H9 (cell line): ENCODE measurements around the gene ZNF423. TPM values are rescaled to one million over a fixed set of nuclear protein-coding genes. Genes with fewer than 3 reads are reported as not detected.

Source experiments
- DNase-seq: peaks from one replicate; pipeline ENCODE4 v3.0.0-alpha.2; 2017
- H2AFZ ChIP-seq: one replicate; pipeline ENCODE4 v1.6.1; 2013; ENCODE audit warnings: mild to moderate bottlenecking, low read length, control low read depth, moderate library complexity
- H2AK5ac ChIP-seq: 2 replicates; pipeline ENCODE4 v1.6.1; 2013; ENCODE audit warnings: low read length, control low read depth, mixed read lengths; ENCODE audit not compliant: insufficient read length
- H2BK120ac ChIP-seq: one replicate; pipeline ENCODE4 v1.6.1; 2013; ENCODE audit warnings: low read depth, mild to moderate bottlenecking, low read length, control low read depth, inconsistent platforms; ENCODE audit not compliant: poor library complexity, severe bottlenecking
- H2BK12ac ChIP-seq: 2 replicates; pipeline ENCODE4 v1.6.1; 2013; ENCODE audit warnings: low read length, control low read depth, mixed read lengths, low read depth; ENCODE audit not compliant: insufficient read length
- H2BK15ac ChIP-seq: 2 replicates; pipeline ENCODE4 v1.6.1; 2013; ENCODE audit warnings: low read depth, low read length, control low read depth
- H2BK20ac ChIP-seq: one replicate; pipeline ENCODE4 v1.6.1; 2013; ENCODE audit warnings: low read depth, mild to moderate bottlenecking, low read length, control low read depth, inconsistent platforms; ENCODE audit not compliant: poor library complexity, severe bottlenecking
- H2BK5ac ChIP-seq: 2 replicates; pipeline ENCODE4 v1.6.1; 2013; ENCODE audit warnings: low read length, control low read depth, mixed read lengths; ENCODE audit not compliant: insufficient read length
- H3K14ac ChIP-seq: 2 replicates; pipeline ENCODE4 v1.6.1; 2013; ENCODE audit warnings: low read length, control low read depth; ENCODE audit not compliant: insufficient read depth
- H3K18ac ChIP-seq: 2 replicates; pipeline ENCODE4 v1.6.1; 2013; ENCODE audit warnings: low read depth, mild to moderate bottlenecking, mixed read lengths, low read length, control low read depth; ENCODE audit not compliant: insufficient read length
- H3K23ac ChIP-seq: 2 replicates; pipeline ENCODE4 v1.6.1; 2013; ENCODE audit warnings: low read length, control low read depth, mixed read lengths, low read depth; ENCODE audit not compliant: insufficient read length
- H3K23me2 ChIP-seq: 2 replicates; pipeline ENCODE4 v1.6.1; 2013; ENCODE audit warnings: low read depth, mild to moderate bottlenecking, mixed read lengths, low read length, control low read depth; ENCODE audit not compliant: insufficient read length, poor library complexity, severe bottlenecking
- H3K27ac ChIP-seq: 2 replicates; pipeline ENCODE4 v1.5.1; 2013; ENCODE audit warnings: low read length, control low read depth, mixed read lengths, low read depth; ENCODE audit not compliant: insufficient read length
- H3K27me3 ChIP-seq: 2 replicates; pipeline ENCODE4 v1.6.1; 2013; ENCODE audit warnings: low read length, control low read depth, inconsistent platforms; ENCODE audit not compliant: insufficient read depth
- H3K4ac ChIP-seq: 2 replicates; pipeline ENCODE4 v1.6.1; 2013; ENCODE audit warnings: low read depth, mild to moderate bottlenecking, control low read depth, inconsistent platforms, low read length, moderate library complexity
- H3K4me1 ChIP-seq: 2 replicates; pipeline ENCODE4 v1.6.1; 2013; ENCODE audit warnings: low read length, control low read depth, inconsistent platforms; ENCODE audit not compliant: insufficient read depth
- H3K4me2 ChIP-seq: 2 replicates; pipeline ENCODE4 v1.6.1; 2013; ENCODE audit warnings: low read length, control low read depth, mixed read lengths; ENCODE audit not compliant: insufficient read length, insufficient read depth
- H3K56ac ChIP-seq: 2 replicates; pipeline ENCODE4 v1.6.1; 2013; ENCODE audit warnings: low read depth, mild to moderate bottlenecking, mixed read lengths, low read length, control low read depth; ENCODE audit not compliant: insufficient read length
- H3K79me1 ChIP-seq: 2 replicates; pipeline ENCODE4 v1.6.1; 2013; ENCODE audit warnings: low read depth, mild to moderate bottlenecking, moderate library complexity, low read length, control low read depth, inconsistent platforms; ENCODE audit not compliant: insufficient read depth, poor library complexity, severe bottlenecking
- H3K79me2 ChIP-seq: 2 replicates; pipeline ENCODE4 v1.6.1; 2013; ENCODE audit warnings: low read length, control low read depth, inconsistent platforms; ENCODE audit not compliant: insufficient read depth
- H3K9ac ChIP-seq: 2 replicates; pipeline ENCODE4 v1.6.1; 2013; ENCODE audit warnings: low read length, control low read depth, mixed read lengths; ENCODE audit not compliant: insufficient read length; ENCODE audit errors: extremely low read depth
- H3K9me3 ChIP-seq: one replicate; pipeline ENCODE4 v1.6.1; 2013; ENCODE audit warnings: low read depth, low read length, inconsistent platforms; ENCODE audit not compliant: control insufficient read depth
- H3T11ph ChIP-seq: one replicate; pipeline ENCODE4 v1.6.1; 2013; ENCODE audit warnings: mild to moderate bottlenecking, low read length, control low read depth, inconsistent platforms
- H4K20me1 ChIP-seq: one replicate; pipeline ENCODE4 v1.6.1; 2013; ENCODE audit not compliant: control insufficient read depth, insufficient read length, insufficient read depth
- H4K5ac ChIP-seq: 2 replicates; pipeline ENCODE4 v1.6.1; 2013; ENCODE audit warnings: low read depth, mild to moderate bottlenecking, mixed read lengths, low read length, control low read depth; ENCODE audit not compliant: insufficient read length
- H4K8ac ChIP-seq: replicated peaks from 2 replicates; pipeline ENCODE4 v1.6.1; 2013; ENCODE audit warnings: low read length, control low read depth, mixed read lengths, low read depth; ENCODE audit not compliant: insufficient read length
- H4K91ac ChIP-seq: 2 replicates; pipeline ENCODE4 v1.6.1; 2013; ENCODE audit warnings: low read depth, mild to moderate bottlenecking, moderate library complexity, mixed read lengths, low read length, control low read depth; ENCODE audit not compliant: insufficient read length
- H3K27ac Mint-ChIP-seq, 3 experiments: 2 replicates in 2 of 3; 3 replicates in 1 of 3; pipeline ENCODE4 v1.8.0; 2020 to 2021; ENCODE audit warnings: mixed read lengths in 3 of 3, mild to moderate bottlenecking in 1 of 3, moderate library complexity in 1 of 3
- H3K27me3 Mint-ChIP-seq: 2 replicates; pipeline ENCODE4 v1.8.0; 2021; ENCODE audit warnings: low read depth, mild to moderate bottlenecking, moderate library complexity, mixed read lengths
- H3K36me3 Mint-ChIP-seq, 3 experiments: 2 replicates in 2 of 3; 3 replicates in 1 of 3; pipeline ENCODE4 v1.8.0; 2020 to 2021; ENCODE audit warnings: low read depth in 3 of 3, mixed read lengths in 3 of 3; ENCODE audit not compliant: insufficient read depth in 1 of 3
- H3K4me1 Mint-ChIP-seq, 2 experiments: 2 replicates each; pipeline ENCODE4 v1.8.0; 2020; ENCODE audit warnings: mixed read lengths in 2 of 2
- H3K4me3 Mint-ChIP-seq, 2 experiments: 2 replicates in 1 of 2; 3 replicates in 1 of 2; pipeline ENCODE4 v1.8.0; 2020 to 2021; ENCODE audit warnings: mild to moderate bottlenecking in 2 of 2, mixed read lengths in 2 of 2, moderate library complexity in 1 of 2
- H3K9me3 Mint-ChIP-seq, 2 experiments: 2 replicates in 1 of 2; 3 replicates in 1 of 2; pipeline ENCODE4 v1.8.0; 2020; ENCODE audit warnings: mild to moderate bottlenecking in 2 of 2, mixed read lengths in 2 of 2, moderate library complexity in 1 of 2
- CTCF ChIP-seq: fragments of 200-600 bp; sonication (generic); conservative IDR thresholded peaks from 3 replicates; pipeline ENCODE4 v1.8.0; 2021; ENCODE audit warnings: antibody characterized with exemption, mild to moderate bottlenecking
- WGBS: extraction: QIAGEN DNeasy Blood & Tissue Kit; methylation state at CpG from one replicate; pipeline ENCODE4 v1.1.7; 2013; ENCODE audit warnings: missing lambda C conversion rate, low lambda C conversion rate, mixed read lengths; ENCODE audit not compliant: insufficient read length; ENCODE audit errors: extremely low coverage; 5-methylcytosine and 5-hydroxymethylcytosine counted together
- total RNA-seq: library from RNA; stranded (reverse); gene quantifications from 2 replicates; pipeline ENCODE4 v1.2.1, GENCODE V29; 2021

Gene ZNF423
- total RNA-seq, 1 experiment from 2014 or later: 51.5 TPM

GRCh38 chr16:49455181-49455990 lies 400.5 kb downstream of the ZNF423 start:
- Mint-ChIP-seq H3K27ac (no peak overlapping the region; a peak in 1 of 7 replicates), H3K4me1 (peaks cover 17 to 19% of the 10 kb centered on the region in 2 experiments), H3K9me3 (peaks cover 0 to 4% of the 10 kb centered on the region in 2 experiments; a peak in 2 of 5 replicates), H3K27me3 (peaks cover 12% of the 10 kb centered on the region), H3K4me3 (no peak overlapping the region), H3K36me3 (peaks cover 0 to 5% (median 0%) of the 10 kb centered on the region in 3 experiments; a peak in 2 of 7 replicates)
- no peak overlapping the region for H4K5ac ChIP-seq
- H4K20me1 ChIP-seq: no peaks in the 10 kb centered on the region
- H3K9me3 ChIP-seq: no peaks in the 10 kb centered on the region
- no peak overlapping the region for H3K4ac ChIP-seq
- no CpG with 5 or more reads among the region's 11 CpGs for WGBS
- no peak overlapping the region for H4K8ac ChIP-seq
- H3K18ac ChIP-seq: no peak overlapping the region
- H2BK15ac ChIP-seq: no peak overlapping the region
- H3K56ac ChIP-seq: no peak overlapping the region
- H3T11ph ChIP-seq: no peak overlapping the region
- H3K9ac ChIP-seq: no peak overlapping the region
- no peak overlapping the region for H3K23ac ChIP-seq
- no peak overlapping the region for H3K27ac ChIP-seq
- H2BK20ac ChIP-seq: no peak overlapping the region
- no peaks in the 10 kb centered on the region for H3K23me2 ChIP-seq
- no peak overlapping the region for H3K4me2 ChIP-seq
- H4K91ac ChIP-seq: no peak overlapping the region
- no peak overlapping the region for H2BK5ac ChIP-seq
- 0 out of 2 replicates have a peak, but pooled peaks cover 8% of the 10 kb centered on the region for H3K4me1 ChIP-seq
- H3K79me1 ChIP-seq: no peaks in the 10 kb centered on the region
- H3K14ac ChIP-seq: no peak overlapping the region; the same call in 1 of the 2 replicates
- no peak overlapping the region for H2AFZ ChIP-seq
- no peak overlapping the region for H2BK120ac ChIP-seq
- no peak for TF ChIP-seq CTCF
- no peaks in the 10 kb centered on the region for H3K27me3 ChIP-seq
- peak; percentile 18 for DNase-seq
- no peaks in the 10 kb centered on the region for H3K79me2 ChIP-seq
- H2BK12ac ChIP-seq: no peak overlapping the region
- no peak overlapping the region for H2AK5ac ChIP-seq
